Muscle layer of duodenum (tissue), 2 donors: ENCODE data around the gene TEX52.

Source experiments
- H3K27ac ChIP-seq: one replicate; pipeline ENCODE4 v1.7.0; 2013; ENCODE audit warnings: mild to moderate bottlenecking, low read length
- H3K27me3 ChIP-seq: one replicate; pipeline ENCODE4 v1.7.0; 2013; ENCODE audit warnings: low read depth, mild to moderate bottlenecking, control low read depth, low read length
- H3K36me3 ChIP-seq, 2 donors: one replicate each; pipeline ENCODE4 v1.7.0; 2013; ENCODE audit warnings: low read length in 2 of 2, control low read depth in 1 of 2, mild to moderate bottlenecking in 1 of 2; ENCODE audit not compliant: insufficient read depth in 2 of 2, control insufficient read depth in 1 of 2
- H3K4me1 ChIP-seq, 2 donors: one replicate each; pipeline ENCODE4 v1.7.0; 2013; ENCODE audit warnings: low read length in 2 of 2, mild to moderate bottlenecking in 2 of 2, control low read depth in 1 of 2, moderate library complexity in 1 of 2; ENCODE audit not compliant: insufficient read depth in 2 of 2, control insufficient read depth in 1 of 2
- H3K4me3 ChIP-seq, 2 donors: one replicate each; pipeline ENCODE4 v1.7.0; 2013; ENCODE audit warnings: low read length in 2 of 2, low read depth in 1 of 2, mild to moderate bottlenecking in 1 of 2
- H3K9me3 ChIP-seq, 2 donors: one replicate each; pipeline ENCODE4 v1.7.0; 2013; ENCODE audit warnings: low read length in 2 of 2, control low read depth in 1 of 2, mild to moderate bottlenecking in 1 of 2; ENCODE audit not compliant: control insufficient read depth in 1 of 2
- donor health status: healthy.

The TEX52 gene

DNA sequence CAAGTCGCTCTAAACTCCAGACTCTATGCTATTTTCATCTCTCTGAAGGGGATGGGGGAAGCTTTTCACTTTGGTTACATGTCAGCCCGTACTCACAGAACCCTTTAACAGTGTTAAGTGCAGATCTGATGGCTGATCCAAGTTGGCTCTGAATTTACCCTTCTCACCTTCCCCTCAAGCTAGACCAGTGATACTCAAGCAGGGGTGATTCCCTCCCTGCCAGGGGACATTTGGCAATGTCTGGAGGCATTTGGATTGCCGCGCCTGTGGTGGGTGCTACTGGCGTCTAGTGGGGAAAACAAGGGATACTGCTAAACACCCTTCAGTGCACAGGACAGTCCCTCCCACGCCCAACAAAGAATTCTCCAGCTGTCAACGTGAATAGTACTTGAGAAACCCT is 6.0 kb upstream of the TEX52 start:
- H3K9me3 ChIP-seq: no peaks in the 10 kb centered on the region
- no peak overlapping the region for H3K27ac ChIP-seq
- no peaks in the 10 kb centered on the region for H3K36me3 ChIP-seq
- H3K27me3 ChIP-seq: no peaks in the 10 kb centered on the region
- H3K4me1 ChIP-seq: no peaks in the 10 kb centered on the region
- no peak overlapping the region for H3K4me3 ChIP-seq

- no peaks in the 10 kb centered on the region for H3K4me1 ChIP-seq
- H3K36me3 ChIP-seq: no peaks in the 10 kb centered on the region
- H3K27ac ChIP-seq: no peak overlapping the region
- no peaks in the 10 kb centered on the region for H3K9me3 ChIP-seq
- H3K4me3 ChIP-seq: no peak overlapping the region
- H3K27me3 ChIP-seq: no peaks in the 10 kb centered on the region
Measured at GRCh38 chr12:2860170-2860569, 3.3 kb upstream of the TEX52 start.

DNA sequence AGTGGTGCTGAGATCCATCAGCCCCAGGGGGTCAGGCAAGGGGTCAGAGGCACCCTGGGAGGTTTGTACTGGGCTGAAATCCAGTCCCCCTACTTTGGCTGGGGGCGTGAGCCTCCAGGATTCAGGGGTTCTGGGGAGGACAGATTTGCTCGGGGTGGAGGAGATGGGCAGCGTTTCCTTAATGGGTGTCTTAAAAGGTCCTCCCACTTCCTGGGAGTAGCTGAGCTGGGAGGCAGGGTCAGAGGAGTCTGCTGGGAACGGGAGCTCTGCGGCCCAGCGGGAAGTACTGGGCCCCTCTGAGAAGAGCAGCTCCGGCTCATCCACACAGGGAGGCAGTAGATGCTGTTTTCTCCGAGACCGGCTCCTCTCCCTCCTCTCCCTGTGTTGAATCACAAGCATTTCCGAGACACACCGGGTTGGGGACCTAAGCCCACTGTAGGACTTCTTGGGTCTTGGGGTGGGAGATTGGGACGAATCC is 2.1 kb upstream of the TEX52 start:
- Histone ChIP-seq H3K27ac (no peak overlapping the region), H3K9me3 (no peaks in the 10 kb centered on the region), H3K4me3 (no peak overlapping the region), H3K36me3 (no peaks in the 10 kb centered on the region), H3K4me1 (no peaks in the 10 kb centered on the region), H3K27me3 (no peaks in the 10 kb centered on the region)

- Histone ChIP-seq H3K4me1 (no peaks in the 10 kb centered on the region), H3K9me3 (no peaks in the 10 kb centered on the region), H3K36me3 (no peaks in the 10 kb centered on the region), H3K27ac (no peak overlapping the region), H3K27me3 (no peaks in the 10 kb centered on the region), H3K4me3 (no peak overlapping the region)
Measured at GRCh38 chr12:2858334-2858733, 1.5 kb upstream of the TEX52 start.

GRCh38 chr12:2857576-2857975 is 737 bp upstream of the TEX52 start:
- Histone ChIP-seq H3K4me1 (no peaks in the 10 kb centered on the region), H3K36me3 (no peaks in the 10 kb centered on the region), H3K27ac (no peak overlapping the region), H3K4me3 (no peak overlapping the region), H3K27me3 (no peaks in the 10 kb centered on the region), H3K9me3 (no peaks in the 10 kb centered on the region)

- Histone ChIP-seq H3K9me3 (no peaks in the 10 kb centered on the region), H3K27me3 (no peaks in the 10 kb centered on the region), H3K4me3 (no peak overlapping the region), H3K27ac (no peak overlapping the region), H3K36me3 (no peaks in the 10 kb centered on the region), H3K4me1 (no peaks in the 10 kb centered on the region)
Measured at GRCh38 chr12:2856051-2856450, 788 bp downstream of the TEX52 start.

DNA sequence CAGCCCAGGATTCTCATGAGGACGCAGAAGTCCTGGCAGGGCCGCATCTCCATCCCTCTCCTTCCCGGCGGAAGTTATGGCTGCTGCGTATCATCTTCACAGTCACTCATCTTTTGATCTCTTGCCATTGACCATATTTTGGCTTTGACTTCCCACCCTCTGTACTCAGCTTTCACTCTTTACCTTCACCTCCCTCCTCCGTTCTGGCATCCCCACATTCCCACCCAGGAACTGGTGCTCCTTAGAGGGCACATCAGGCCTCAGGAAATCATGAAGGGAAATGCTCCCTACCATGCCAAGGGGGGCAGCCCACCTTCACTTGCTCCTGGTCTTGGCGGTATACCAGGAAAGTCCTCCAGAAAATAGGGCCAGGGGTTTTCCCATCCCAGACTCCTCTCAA is 1.3 kb downstream of the TEX52 start:
- Histone ChIP-seq H3K4me1 (no peaks in the 10 kb centered on the region), H3K36me3 (no peaks in the 10 kb centered on the region), H3K9me3 (no peaks in the 10 kb centered on the region), H3K4me3 (no peak overlapping the region), H3K27ac (no peak overlapping the region), H3K27me3 (no peaks in the 10 kb centered on the region)

DNA sequence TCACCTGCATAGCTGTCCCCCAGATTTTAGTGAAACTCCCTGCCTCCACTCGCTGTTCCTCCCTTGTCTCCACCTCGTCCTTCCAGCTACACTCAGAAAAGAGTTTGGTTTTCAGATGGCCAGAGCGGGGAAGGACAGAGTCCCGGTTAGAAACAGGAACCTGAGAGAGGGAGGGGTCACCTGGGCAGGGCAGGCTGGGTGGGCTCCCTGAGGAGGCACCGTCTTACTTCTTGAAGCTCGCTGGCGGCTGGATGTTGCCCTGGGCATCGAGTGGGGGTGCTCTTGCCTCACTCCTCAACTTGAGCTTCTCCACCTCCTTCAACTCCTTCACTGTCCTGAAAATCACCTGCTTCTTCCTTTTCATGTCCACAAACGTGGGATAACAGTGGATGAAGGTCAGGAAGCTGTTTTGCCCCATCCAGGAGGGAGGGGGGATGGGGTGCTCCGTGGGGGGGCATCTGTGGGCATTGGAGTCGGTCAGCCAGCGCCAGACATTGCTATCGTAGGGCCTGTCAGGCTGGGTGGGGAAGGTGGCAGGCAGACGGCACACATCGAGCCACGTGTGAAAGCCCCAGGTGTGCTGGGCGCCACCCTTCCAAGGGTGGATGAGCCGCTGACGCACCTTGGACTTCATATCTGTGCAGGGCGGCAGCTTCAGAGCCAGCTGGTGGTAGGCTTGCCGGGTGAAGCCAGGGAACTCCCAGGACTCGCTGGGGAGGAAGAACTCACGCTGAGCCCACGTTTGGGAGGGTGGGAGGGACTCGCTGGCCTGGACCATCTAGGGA is 2.0 kb downstream of the TEX52 start:
- no peak overlapping the region for H3K27ac ChIP-seq
- no peaks in the 10 kb centered on the region for H3K36me3 ChIP-seq

DNA sequence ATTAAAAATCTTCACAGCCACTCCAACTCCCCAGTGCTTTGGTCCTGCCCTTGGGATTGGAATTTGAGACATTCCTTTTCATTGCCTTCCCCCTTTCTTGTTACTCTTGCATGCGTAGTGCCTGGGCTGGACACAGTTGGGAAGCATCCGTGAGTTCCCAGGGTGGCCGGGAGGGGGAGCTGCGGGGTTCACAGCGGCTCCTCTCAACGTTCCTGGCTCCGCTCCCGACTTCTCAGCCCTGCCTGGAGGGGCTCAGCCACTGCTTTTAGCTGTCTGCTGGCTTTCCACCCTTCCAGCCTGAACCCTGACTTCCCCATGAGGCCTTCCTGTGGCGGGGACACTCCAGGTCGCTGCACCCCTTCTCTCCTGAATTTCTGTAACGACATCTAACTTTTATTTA is 3.2 kb downstream of the TEX52 start:
- Histone ChIP-seq H3K4me1 (no peaks in the 10 kb centered on the region), H3K36me3 (no peaks in the 10 kb centered on the region), H3K27ac (no peak overlapping the region), H3K4me3 (no peak overlapping the region), H3K27me3 (no peaks in the 10 kb centered on the region), H3K9me3 (no peaks in the 10 kb centered on the region)

More for the DNA sequence above, 2.0 kb downstream of the TEX52 start:
- Histone ChIP-seq H3K9me3 (no peaks in the 10 kb centered on the region), H3K27me3 (no peaks in the 10 kb centered on the region), H3K4me1 (no peaks in the 10 kb centered on the region), H3K4me3 (no peak overlapping the region)

DNA sequence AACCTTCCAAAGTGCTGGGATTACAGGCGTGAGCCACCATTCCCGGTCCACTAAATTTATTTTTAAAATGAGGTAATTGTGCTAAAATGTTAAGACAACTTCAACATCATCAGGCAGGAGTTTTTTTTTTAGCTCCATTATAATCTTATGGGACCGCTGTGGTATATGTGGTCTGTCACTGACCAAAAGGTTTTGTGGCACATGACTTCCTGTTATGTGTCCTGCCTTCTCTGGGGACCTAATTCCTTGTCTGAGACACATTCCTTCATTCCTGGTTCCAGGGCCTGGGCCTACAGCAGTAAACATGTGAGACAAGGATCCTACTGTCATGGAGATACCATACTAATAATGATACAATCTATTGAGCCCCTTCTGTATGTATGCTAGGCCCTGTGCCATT is 4.9 kb downstream of the TEX52 start:
- Histone ChIP-seq H3K36me3 (no peaks in the 10 kb centered on the region), H3K27me3 (no peaks in the 10 kb centered on the region), H3K4me1 (no peaks in the 10 kb centered on the region), H3K27ac (no peak overlapping the region), H3K4me3 (no peak overlapping the region), H3K9me3 (no peaks in the 10 kb centered on the region)

DNA sequence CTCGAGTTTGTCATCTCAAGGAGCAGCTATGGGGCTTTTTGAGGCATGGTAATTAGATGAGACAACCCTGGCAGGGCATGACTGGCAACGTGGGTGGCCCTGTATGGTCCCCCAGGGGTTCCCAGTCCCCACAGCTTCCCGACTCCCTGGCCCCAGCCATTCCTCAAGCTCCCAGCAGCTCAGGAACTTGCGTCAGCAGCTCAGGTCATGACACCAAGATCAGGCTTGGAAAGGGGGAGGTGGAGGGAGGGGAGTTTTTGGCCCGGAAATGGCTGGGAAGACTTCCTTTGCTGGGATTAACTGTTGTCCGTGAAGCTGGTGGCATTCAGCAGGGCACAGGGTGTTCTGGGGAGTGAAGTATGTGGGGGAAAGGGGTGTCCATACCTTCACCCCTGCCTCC is 11.6 kb downstream of the TEX52 start:
- no peaks in the 10 kb centered on the region for H3K9me3 ChIP-seq
- H3K4me1 ChIP-seq: no peaks in the 10 kb centered on the region
- H3K27ac ChIP-seq: no peak overlapping the region
- no peaks in the 10 kb centered on the region for H3K36me3 ChIP-seq
- H3K4me3 ChIP-seq: no peak overlapping the region
- no peaks in the 10 kb centered on the region for H3K27me3 ChIP-seq

- H3K9me3 ChIP-seq: no peaks in the 10 kb centered on the region
- no peak overlapping the region for H3K4me3 ChIP-seq
- H3K36me3 ChIP-seq: no peaks in the 10 kb centered on the region
- H3K27ac ChIP-seq: no peak overlapping the region
- H3K4me1 ChIP-seq: no peaks in the 10 kb centered on the region
- no peaks in the 10 kb centered on the region for H3K27me3 ChIP-seq
Measured at GRCh38 chr12:2844786-2845185, 12.1 kb downstream of the TEX52 start.
